AG20443 (cell line): Measurements from ENCODE around the gene NLRP12.
"Not testable (repeated sequence)": the region's sequence is repeated elsewhere in the genome, so short reads cannot be mapped to it uniquely, and the experiment has no call there.

ENCODE experiments used
- DNase-seq: peaks from one replicate; pipeline ENCODE4 v3.0.0; 2012; ENCODE audit warnings: low spot score, mixed read lengths

NLRP12 gene, protein sequence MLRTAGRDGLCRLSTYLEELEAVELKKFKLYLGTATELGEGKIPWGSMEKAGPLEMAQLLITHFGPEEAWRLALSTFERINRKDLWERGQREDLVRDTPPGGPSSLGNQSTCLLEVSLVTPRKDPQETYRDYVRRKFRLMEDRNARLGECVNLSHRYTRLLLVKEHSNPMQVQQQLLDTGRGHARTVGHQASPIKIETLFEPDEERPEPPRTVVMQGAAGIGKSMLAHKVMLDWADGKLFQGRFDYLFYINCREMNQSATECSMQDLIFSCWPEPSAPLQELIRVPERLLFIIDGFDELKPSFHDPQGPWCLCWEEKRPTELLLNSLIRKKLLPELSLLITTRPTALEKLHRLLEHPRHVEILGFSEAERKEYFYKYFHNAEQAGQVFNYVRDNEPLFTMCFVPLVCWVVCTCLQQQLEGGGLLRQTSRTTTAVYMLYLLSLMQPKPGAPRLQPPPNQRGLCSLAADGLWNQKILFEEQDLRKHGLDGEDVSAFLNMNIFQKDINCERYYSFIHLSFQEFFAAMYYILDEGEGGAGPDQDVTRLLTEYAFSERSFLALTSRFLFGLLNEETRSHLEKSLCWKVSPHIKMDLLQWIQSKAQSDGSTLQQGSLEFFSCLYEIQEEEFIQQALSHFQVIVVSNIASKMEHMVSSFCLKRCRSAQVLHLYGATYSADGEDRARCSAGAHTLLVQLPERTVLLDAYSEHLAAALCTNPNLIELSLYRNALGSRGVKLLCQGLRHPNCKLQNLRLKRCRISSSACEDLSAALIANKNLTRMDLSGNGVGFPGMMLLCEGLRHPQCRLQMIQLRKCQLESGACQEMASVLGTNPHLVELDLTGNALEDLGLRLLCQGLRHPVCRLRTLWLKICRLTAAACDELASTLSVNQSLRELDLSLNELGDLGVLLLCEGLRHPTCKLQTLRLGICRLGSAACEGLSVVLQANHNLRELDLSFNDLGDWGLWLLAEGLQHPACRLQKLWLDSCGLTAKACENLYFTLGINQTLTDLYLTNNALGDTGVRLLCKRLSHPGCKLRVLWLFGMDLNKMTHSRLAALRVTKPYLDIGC

DNA sequence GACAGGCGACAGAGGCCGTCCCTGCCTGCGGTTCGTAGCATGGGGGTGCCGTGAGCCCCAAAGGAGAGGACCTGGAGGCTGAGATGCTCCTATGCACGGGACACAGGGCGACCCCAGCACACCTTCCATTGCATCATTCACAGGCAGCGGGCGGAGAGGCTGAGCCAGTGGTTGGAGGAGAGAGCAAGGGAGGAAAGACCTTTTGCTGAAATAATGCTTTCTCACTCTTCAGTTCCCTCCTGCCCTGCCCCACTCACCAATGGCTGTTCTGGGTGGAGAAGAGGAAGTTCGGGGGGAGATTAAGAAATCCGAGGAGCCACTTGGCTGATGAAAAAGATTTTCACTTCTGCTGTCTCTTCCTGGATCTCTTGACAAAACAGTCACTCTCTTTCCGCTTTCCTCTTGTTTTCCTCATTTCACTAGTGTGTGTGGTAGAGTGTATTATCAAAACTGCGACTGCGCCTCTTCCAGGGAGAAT is at the start of gene NLRP12:
TSS of gene NLRP12 (minus strand) at position 181 of the 478 bp plus-strand sequence. CDS start at position 41, 140 bp downstream.
- no peak for DNase-seq

DNA sequence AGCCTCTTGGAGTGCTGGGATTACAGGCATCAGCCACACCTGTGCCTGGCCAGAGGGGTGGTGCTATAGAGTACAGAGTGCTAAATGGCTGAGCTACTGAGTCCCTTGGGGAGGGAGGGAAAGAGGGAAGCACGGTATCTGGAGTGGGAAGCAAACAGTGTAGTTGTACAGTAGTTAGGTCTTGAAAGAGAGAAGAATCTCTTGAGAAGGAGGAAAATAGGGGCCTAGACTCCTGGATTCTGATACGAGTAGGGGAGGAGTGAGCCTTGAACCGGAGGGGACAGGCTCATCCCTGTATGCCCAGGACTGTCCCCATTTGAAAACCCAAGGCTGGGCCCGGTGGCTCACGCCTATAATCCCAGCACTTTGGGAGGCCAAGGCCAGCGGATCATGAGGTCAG is 48.6 kb upstream of the NLRP12 start:
- DNase-seq, result peak; percentile 8

DNA sequence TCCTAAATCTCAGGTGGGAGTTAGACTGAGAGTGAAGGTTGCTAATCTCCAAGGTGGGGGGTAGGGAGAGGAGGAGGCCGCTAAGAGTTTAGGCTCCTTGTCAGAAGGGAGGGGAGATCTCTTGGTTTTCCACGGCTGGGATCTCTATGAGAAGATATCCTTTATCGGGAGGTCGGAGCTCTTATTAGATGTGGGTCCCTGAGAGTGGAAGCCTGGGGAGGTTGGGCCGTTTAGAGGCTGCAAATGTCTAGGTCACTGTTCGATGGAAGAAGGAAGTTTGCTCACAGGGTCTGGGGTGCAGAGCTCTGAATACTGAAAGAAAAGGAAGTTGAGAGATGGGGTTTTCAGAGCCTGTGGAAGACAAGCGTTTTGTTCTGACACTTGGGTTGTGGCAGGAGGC is 47.3 kb upstream of the NLRP12 start:
- peak; percentile 2 for DNase-seq

DNA sequence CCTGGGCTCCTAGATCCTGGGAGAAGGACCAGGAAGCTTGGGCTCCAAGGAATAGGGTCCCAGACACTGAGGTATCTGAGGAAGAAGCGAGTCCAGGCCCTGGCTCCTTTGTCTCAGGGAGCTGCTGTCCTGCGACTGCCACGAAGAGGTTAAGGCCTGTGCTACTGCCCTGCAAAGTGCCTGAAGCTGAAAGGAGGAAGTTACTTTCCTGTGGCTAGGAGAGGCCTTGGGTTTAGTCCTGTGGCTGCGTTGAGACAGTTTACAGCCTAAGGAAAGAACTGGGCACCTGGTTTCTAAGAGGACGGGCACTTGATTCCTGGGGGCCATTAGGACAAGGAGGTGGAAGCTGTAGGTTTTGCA is 46.4 kb upstream of the NLRP12 start:
- no peak for DNase-seq

DNA sequence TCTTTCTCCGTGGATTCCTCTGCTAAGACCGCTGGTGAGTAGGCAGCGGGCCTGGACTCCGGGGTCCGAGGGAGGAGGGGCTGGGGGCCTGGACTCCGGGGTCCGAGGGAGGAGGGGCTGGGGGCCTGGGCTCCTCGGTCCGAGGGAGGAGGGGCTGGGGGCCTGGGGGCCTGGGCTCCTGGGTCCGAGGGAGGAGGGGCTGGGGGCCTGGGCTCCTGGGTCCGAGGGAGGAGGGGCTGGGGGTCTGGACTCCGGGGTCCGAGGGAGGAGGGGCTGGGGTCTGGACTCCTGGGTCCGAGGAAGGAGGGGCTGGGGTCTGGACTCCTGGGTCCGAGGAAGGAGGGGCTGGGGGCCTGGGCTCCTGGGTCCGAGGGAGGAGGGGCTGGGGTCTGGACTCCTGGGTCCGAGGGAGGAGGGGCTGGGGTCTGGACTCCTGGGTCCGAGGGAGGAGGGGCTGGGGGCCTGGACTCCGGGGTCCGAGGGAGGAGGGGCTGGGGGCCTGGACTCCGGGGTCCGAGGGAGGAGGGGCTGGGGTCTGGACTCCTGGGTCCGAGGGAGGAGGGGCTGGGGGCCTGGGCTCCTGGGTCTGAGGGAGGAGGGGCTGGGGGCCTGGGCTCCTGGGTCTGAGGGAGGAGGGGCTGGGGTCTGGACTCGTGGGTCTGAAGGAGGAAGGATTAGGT is 45.8 kb upstream of the NLRP12 start:
- not testable (repeated sequence) for DNase-seq

DNA sequence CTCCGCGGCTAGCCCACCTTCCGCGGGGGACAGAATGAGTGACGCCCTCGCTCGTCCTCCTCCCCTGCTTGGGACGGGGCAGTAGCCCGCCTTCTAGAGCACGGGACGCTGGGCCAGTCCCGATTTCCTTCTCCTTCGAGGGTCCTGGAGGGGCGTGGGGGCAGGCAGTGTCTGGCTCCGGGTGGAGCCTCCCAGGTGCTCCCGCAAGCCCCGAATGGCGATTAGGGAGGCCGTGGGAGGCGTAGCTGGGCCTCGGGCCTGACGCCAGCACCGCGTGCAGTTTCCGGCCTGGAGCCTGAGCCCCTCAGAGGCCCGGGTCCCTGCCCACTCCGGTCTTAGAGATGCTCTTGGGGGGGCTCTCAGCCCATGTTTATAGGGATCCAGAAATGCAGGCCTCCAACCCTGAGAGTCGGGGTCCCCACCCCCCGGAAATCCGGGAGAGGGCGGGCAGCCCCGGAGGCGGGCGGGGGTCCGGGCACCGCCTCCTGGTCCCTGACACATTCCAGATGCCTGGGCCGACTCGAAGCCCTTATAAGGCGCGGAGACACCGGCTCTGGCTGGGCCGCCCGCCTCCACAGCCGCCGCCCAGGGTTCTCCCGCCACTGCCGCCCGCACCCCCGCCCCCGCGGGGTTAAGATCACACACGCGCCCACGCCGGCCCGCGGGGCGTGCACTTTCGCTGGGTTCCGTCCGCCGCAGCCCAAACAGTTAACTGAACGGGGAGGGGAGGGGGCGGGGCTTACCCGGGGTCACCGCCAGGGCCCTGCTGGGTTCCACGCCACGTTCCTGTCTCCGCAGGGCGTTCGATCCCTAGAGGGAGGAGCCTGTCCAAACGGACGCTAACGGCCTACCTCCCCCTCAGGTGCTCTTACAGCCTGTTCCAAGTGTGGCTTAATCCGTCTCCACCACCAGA is 45.0 kb upstream of the NLRP12 start:
- peak; percentile 82 for DNase-seq

DNA sequence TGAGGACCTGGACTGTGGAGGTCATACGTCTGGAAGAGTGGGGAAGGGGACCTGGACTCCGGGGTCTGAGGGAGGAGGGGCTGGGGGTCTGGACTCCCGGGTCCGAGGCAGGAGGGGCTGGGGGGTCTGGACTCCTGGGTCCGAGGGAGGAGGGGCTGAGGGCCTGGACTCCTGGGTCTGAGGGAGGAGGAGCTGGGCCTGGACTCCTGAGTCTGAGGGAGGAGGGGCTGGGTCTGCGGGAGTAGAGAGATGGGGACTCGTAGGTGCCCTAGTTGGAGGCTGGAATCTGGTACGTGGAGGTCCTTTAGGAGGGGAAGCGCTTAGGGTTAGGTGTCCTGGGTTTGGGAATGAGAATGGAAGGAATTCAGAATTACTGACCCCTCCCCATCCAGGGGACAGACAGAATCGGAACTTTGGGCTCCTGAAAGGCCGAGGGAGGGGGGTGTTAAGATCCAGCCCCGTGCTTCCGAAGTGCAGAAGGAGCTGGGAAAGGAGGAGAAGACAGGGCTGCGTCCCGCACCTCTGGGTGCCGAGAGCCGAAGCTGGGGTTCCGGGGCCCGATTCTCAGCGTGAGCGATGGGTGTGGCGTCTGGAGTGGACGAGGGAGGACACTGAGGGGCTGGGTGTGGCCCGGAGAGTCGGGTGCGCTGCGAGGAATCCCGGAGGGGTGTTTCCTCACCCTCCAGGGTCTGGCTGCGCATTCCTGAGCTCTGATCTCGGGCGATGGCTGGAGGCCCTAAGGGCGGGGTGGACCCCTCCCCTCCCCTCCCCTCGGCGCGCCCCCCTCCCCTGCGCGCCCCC is 44.2 kb upstream of the NLRP12 start:
- peak; percentile 68 for DNase-seq

DNA sequence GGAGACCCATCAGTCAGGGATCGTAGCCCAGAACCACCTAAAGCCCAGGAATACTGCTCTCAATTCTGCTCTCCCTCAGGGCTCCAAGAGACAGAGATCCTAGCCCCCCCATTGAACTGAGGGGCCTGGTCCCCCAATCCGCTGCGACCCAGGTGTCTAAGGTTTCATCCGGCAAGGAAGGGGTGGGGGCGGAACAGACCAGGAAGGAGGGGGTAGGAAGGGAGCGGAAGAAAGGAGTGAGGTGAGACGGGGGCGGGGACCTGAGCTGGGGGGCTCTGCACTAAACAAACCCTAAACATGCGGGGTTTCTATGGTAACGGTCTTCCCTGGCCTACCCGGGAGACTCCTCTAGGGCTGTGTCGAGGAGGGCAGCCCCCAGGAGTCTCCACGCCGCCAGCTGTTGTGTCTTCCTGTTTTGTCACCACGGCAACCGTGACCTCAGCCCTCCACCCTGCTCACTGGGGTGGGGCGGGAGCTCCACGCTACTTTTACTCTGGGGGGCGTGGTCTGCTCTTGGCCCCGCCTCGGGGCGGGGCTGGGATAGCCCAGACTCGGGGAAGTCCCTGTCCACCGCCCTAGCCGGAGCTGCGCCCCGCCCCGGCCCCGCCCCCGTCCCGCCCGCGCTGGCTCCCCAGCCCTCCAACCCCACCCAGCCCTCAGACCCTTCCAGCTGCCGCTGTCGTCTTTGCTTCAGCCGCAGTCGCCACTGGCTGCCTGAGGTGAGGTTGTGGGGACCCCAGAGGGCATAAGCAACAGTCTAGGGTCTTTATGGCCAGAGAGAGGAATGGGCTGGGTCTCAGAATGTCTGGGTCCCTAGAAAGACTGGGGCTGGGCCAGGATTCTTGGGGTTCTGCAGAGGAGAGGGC is 43.3 kb upstream of the NLRP12 start, which contains the start of gene MYADM:
TSS of gene MYADM (plus strand) at position 659 of the 866 bp plus-strand sequence. CDS start 5,647 bp downstream, outside the sequence.
- peak; percentile 98 for DNase-seq

DNA sequence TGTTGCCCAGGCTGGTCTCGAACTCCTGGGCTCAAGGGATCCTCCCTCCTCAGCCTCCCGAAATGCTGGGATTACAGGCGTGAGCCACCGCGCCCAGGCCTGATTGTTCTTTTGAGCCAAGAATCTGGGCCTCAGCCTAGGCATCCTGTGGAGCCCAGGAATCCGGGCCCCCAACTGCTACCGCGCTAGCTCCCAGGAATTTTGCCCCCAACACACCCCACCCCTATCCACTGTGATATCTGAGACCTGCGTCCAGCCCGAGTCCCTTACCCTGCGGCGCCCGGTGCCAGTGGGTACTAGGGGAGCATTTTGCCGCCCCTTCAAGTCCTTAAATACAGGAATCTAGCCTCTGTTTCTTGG is 42.7 kb upstream of the NLRP12 start:
- no peak for DNase-seq

DNA sequence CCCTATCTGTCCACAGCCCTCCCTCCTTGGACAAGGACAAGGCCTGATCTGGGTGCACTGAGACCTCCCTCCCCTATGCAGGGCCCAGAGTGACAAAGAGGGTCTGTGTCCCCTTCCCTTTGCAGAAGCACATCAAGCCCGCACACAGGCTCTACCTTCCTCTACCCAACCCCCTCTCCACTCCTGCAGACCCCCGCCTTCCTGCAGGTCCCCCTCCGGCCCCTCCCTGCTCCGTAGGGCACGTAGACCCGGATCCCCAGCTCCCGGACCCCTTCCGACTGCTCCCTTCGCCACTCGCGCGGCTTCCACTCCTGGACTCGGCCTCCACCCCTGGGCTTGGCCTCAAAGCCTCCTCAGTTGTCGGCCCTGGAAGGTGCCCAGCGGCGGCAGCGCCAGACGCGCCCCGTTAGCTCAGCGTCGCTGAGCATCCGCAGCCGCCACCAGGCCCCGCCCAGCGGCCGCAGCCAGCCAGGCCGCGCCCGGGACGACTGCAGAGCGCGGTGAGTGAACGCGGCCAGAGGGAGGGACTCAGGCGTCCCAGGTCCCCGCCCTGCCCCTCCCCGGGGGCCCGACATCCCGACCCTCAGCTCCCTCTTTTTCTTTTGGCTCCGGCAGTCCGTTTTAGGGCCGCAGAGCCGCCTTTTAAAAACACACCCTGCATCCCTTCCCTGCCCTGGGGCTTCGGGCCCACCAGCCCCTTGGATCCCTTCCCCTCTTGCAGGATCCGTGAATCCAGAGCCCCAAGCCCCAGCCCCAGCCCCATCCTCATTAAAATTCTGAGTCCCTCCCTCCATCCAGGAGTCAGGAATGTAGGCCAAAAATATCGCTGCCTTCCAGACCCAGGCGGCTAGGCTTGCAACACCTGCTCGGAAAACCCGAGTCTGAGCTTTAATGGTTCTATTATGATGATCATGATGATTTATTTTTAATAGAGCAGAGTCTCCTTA is 42.1 kb upstream of the NLRP12 start:
- peak; percentile 89 for DNase-seq

DNA sequence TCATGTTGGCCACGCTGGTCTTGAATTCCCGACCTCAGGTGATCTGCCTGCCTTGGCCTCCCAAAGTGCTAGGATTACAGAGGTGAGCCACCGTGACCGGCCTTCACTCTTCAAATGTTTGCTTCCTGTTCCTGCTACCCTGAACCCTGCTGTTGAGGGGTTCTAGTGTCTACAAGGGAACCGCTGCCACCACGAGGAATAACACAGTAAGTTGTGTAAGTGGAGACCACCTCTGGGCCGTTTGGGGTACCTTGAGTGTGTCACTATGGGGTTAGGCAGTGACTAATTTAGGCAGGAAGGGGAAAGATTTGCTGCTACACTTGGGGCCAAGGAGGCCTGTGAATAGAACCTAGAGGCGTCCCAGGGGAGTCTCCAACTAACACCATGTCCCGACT is 41.4 kb upstream of the NLRP12 start:
- no peak for DNase-seq

DNA sequence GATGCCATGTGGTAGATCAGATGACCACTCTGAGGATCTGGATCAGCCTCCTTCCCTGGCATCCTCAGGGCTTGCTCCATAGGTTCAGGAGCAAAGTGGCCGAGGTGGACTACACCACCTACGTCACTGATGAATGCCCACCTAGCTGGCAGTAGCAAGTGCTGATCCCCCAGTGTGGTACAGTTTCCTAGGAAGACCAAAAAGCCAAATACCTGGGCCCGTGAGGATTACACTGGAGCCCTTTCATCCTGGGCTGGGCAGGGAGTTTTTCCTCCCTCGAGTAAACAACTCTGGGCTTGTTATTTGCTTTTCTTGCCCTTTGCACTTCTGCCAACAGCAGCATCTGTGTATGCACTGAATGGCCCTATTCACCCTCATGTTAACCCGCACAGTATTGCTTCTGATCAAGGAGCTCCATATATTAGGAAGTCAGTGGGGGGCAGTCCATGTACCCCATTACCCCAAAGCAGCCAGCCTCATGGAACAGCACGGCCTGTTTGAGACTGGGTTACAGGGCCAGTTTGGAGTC is 40.3 kb upstream of the NLRP12 start:
- no peak for DNase-seq

DNA sequence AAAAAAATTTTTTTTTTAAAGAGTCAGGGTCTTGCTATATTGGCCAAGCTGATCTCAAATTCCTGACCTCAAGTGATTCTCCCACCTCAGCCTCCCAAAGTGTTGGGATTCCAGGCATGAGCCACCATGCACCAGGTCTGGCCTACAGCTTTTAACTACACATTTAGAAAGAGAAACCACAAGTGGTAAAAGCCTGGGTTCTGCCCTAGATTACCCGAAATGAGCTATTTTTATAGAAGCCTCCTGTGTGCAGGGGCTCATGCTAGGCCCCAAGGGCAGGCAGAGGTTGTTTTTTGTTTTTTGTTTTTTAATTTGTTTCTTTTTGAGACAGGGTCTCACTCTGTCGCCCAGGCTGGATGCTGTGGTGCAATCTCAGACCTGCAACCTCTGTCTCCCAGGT is 29.6 kb upstream of the NLRP12 start:
- DNase-seq, result no peak

DNA sequence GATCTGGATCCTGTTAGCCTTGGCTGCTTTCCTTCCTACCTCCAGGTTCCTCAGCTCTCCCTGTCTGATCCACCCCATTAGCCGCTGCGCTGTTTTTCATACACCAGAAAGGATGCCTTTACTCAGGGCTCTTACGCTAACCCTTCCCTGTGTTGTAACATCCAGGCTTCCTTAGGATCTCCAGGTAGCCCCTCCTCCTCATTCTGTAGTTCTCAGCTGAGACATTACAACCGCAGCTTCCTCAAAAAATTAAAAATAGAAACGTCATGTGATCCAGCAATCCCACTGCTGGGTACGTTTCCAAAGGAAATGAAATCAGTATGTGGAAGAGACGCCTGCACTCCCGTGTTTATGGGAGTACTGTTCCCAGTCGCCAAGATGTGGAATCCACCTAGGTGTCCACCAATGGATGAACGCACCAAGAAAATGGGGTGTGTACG is 25.1 kb upstream of the NLRP12 start:
- peak; percentile 50 for DNase-seq

DNA sequence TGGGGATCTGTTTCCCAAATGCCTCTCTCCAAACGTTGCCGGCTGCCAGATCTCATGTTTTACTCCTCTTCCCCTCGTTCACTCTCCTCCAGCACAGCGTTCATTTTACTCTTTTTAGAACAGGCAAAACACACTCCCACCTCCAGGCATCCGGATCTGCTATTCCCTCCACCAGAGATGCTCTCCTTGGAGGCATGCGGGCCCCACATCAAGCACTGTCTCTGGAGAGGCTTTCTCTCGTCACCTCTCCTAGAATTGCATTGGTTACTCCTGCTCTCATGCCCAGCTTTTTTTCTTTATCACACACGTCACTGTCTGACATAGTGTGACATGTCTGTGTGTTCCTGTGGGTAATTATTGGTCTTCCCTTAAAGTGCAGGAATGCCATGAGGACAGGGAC is 23.4 kb upstream of the NLRP12 start:
- DNase-seq, result no peak

DNA sequence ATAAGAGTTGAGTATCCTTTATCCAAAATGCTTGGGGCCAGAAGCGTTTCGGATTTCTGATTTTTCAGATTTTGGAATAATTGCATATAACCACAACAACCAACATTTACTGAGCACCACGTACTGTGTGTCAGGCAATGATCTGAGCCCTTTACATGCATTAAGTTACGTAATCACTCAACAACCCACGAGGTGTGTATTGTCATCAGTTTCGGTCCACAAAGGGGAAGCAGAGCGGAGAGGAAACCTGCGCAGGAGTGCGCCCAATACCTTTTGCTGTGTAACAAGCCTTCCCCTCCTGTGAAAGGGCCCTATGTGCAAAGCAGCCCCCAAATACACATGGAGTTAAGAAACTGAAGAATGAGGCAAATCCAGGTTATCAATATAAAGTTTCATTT is 20.7 kb upstream of the NLRP12 start:
- DNase-seq, result no peak

DNA sequence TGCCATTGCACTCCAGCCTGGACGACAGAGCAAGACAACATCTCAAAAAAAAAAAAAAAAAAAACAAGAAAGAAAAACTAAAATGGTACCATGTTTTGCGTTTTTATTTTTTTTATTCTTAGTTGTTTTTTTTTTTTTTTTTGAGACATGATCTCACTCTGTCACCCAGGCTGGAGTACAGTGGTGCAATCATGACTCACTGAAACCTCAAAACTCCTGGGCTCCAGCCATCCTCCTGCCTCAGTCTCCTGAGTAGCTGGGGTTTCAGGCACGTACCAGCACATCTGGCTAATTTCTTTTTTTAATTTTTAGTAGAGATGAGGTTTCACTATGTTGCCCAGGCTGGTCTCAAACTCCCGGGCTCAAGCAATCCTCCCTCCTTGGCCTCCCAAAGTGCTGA is 16.8 kb upstream of the NLRP12 start:
- DNase-seq, result not testable (repeated sequence)

DNA sequence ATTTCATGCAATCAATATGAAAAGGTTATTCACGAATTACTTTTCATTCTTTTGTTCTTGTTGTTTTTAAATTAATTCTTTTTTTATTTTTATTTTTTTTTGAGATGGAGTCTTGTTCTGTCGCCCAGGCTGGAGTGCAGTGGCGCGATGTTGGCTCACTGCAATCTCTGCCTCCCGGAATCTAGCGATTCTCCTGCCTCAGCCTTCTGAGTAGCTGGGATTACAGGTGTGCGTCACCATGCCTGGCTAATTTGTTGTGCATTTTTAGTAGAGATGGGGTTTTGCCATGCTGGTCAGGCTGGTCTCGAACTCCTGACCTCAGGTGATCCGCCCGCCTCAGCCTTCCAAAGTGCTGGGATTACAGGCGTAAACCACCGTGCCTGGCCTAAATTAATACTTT is 16.1 kb upstream of the NLRP12 start:
- DNase-seq, result not testable (repeated sequence)
